Activated CD8-positive, alpha-beta T cell treated with anti-CD3 and anti-CD28 coated beads for 36 hours (primary cell): ENCODE data around the gene TXNRD3. TPM values are rescaled to one million over a fixed set of nuclear protein-coding genes. Genes with fewer than 3 reads are reported as not detected.

Source experiments
- ATAC-seq: fragments of 200-7000 bp; cut with Tn5 transposase; one replicate; pipeline ENCODE4 v1.10.0; 2021; ENCODE audit warnings: mild to moderate bottlenecking, moderate library complexity
- CTCF ChIA-PET: fragments of 350-600 bp; sonication (Branson Sonifier 250); formaldehyde crosslinking; loops from one replicate; lab custom pipeline; 2021; ENCODE audit warnings: antibody characterized with exemption; lab: Charles Lee
- POLR2A ChIA-PET: fragments of 350-600 bp; sonication (Branson Sonifier 250); formaldehyde crosslinking; loops from one replicate; lab custom pipeline; 2021; ENCODE audit warnings: antibody characterized with exemption; lab: Charles Lee
- DNase-seq: peaks from one replicate; pipeline ENCODE4 v3.0.0-alpha.2; 2020
- H3K27ac Mint-ChIP-seq: one replicate; pipeline ENCODE4 v1.8.0; 2021; ENCODE audit warnings: mild to moderate bottlenecking, mixed read lengths
- H3K27me3 Mint-ChIP-seq: one replicate; pipeline ENCODE4 v1.8.0; 2021; ENCODE audit warnings: mixed read lengths
- H3K36me3 Mint-ChIP-seq: one replicate; pipeline ENCODE4 v1.8.0; 2021; ENCODE audit warnings: low read depth, mixed read lengths
- H3K4me1 Mint-ChIP-seq: one replicate; pipeline ENCODE4 v1.8.0; 2021; ENCODE audit warnings: low read depth, mixed read lengths
- H3K4me3 Mint-ChIP-seq: one replicate; pipeline ENCODE4 v1.8.0; 2021; ENCODE audit warnings: mild to moderate bottlenecking, moderate library complexity, mixed read lengths
- H3K9me3 Mint-ChIP-seq: one replicate; pipeline ENCODE4 v1.8.0; 2021; ENCODE audit warnings: mixed read lengths
- CTCF ChIP-seq: fragments of 200-600 bp; IDR thresholded peaks from one replicate; pipeline ENCODE4 v1.8.0; 2022; ENCODE audit warnings: antibody characterized with exemption, mild to moderate bottlenecking
- intact Hi-C: fragments of 100-400 bp; cut with micrococcal nuclease; formaldehyde crosslinking; loops from one replicate; pipeline ENCODE4 v1.10.0; 2022
- total RNA-seq, 2 experiments: library from RNA; stranded (reverse); gene quantifications; one replicate each; pipeline ENCODE4 v1.2.3, GENCODE V29; 2021

The TXNRD3 gene
- total RNA-seq, 2 experiments from 2014 or later: 4.5 to 5.0 TPM

DNA sequence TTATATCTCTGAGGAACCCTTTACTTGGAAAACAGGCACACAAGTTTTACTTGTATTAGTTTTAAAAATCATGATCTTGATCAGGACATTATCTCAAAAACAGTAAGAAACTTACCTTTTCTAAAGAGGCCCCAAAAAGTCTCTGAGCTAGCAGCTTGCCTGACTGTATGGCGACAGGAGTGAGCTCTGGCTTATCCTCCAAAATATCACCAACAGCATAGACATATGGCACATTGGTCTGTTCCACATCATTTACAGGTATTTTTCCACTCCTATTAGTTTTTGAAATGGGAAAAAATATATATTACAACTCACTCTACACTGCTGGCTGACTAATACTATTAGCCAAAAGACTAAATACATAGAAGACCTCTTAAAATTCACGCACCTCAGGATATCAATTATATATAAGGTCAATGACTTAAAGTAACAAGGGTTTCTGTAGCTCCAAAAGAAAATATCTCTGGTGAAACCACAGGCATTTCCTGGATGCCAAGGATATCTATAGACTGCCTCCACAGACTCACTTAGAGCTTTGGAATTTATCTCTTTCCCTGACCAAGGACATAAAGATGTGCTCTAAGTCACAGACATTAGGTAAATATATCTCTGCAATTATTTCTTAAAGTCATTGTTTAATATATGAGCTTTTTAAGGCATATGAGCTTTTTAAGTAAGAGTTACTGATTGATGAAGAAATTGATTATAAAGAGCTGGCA, 33.1 kb downstream of the TXNRD3 start:
- TF ChIP-seq CTCF: no peak
- Mint-ChIP-seq H3K27ac (no peak overlapping the region), H3K9me3 (no peaks in the 10 kb centered on the region), H3K4me1 (peaks cover 3% of the 10 kb centered on the region), H3K27me3 (no peaks in the 10 kb centered on the region), H3K36me3 (peaks cover 10% of the 10 kb centered on the region), H3K4me3 (no peak overlapping the region)
- POLR2A ChIA-PET: no interaction called here
- ATAC-seq: no peak
- CTCF ChIA-PET: interaction anchor here (1.0 kb wide), 1 partner anchor 99 kb away, joined by 3 read pairs; no protein-coding TSS in a partner anchor
- DNase-seq: no peak
- intact Hi-C loops: no loop called here

DNA sequence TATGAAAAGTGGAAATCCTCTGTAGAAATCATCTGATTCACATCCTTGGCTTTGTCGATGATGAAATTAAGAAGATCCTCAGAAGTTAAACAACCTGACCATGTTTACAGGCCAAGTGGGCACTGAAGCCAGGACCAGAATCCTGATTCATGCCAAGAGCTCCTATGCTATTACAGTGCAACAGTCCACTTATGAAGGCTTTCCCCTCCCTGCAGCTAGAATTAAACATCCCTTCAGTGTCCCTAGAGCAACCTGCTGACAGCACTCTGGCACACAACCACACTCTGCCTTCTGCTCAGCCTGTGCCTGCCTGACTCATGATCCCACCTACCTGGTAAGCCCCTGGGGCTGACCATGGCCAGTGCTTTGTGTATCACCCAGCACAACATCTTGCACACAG, 33.8 kb downstream of the TXNRD3 start:
- H3K36me3 Mint-ChIP-seq: peaks cover 10% of the 10 kb centered on the region
- H3K9me3 Mint-ChIP-seq: no peaks in the 10 kb centered on the region
- H3K4me3 Mint-ChIP-seq: no peak overlapping the region
- H3K4me1 Mint-ChIP-seq: peaks cover 3% of the 10 kb centered on the region
- no peak for TF ChIP-seq CTCF
- CTCF ChIA-PET: interaction anchor here (1.0 kb wide), 1 partner anchor 98 kb away, joined by 3 read pairs; no protein-coding TSS in a partner anchor
- POLR2A ChIA-PET: no interaction called here
- ATAC-seq (no peak), DNase-seq (no peak)
- no peak overlapping the region for H3K27ac Mint-ChIP-seq
- no peaks in the 10 kb centered on the region for H3K27me3 Mint-ChIP-seq
- intact Hi-C loops: no loop called here

- Mint-ChIP-seq H3K27me3 (no peaks in the 10 kb centered on the region), H3K4me1 (peaks cover 3% of the 10 kb centered on the region), H3K36me3 (peaks cover 10% of the 10 kb centered on the region), H3K9me3 (no peaks in the 10 kb centered on the region), H3K4me3 (no peak overlapping the region), H3K27ac (no peak overlapping the region)
- DNase-seq: no peak
- ATAC-seq: no peak
- CTCF ChIA-PET: no interaction called here
- no peak for TF ChIP-seq CTCF
- intact Hi-C loops: no loop called here
- POLR2A ChIA-PET: no interaction called here
These were observed 34.2 kb downstream of the TXNRD3 start for GRCh38 chr3:126620738-126621137.

GRCh38 chr3:126618760-126619159, 36.2 kb downstream of the TXNRD3 start:
- Mint-ChIP-seq H3K4me3 (no peak overlapping the region), H3K9me3 (no peaks in the 10 kb centered on the region), H3K4me1 (peaks cover 4% of the 10 kb centered on the region), H3K27me3 (no peaks in the 10 kb centered on the region), H3K36me3 (peaks cover 8% of the 10 kb centered on the region), H3K27ac (no peak overlapping the region)
- DNase-seq (no peak), ATAC-seq (no peak)
- ChIA-PET POLR2A (no interaction called here), CTCF (no interaction called here)
- intact Hi-C loops: no loop called here
- no peak for TF ChIP-seq CTCF

DNA sequence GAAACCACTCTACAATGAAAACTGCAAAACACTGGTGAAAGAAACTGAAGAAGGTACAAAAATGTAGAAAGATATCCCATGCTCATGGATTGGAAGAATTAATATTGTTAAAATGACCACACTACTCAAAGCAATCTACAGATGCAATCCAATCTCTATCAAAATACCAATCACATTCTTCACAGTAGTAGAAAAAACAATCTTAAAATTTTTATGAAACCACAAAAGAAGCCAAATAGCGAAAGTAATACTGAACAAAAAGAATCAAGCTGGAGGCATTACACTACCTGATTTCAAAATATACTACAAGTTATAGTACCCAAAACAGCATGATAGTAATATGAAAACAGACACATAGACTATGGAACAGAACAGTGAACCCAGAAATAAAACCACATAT, 36.9 kb downstream of the TXNRD3 start:
- Mint-ChIP-seq H3K27me3 (no peaks in the 10 kb centered on the region), H3K4me3 (no peak overlapping the region), H3K27ac (no peak overlapping the region), H3K9me3 (no peaks in the 10 kb centered on the region), H3K4me1 (peaks cover 10% of the 10 kb centered on the region), H3K36me3 (peaks cover 9% of the 10 kb centered on the region)
- no peak for TF ChIP-seq CTCF
- intact Hi-C loops: no loop called here
- DNase-seq (no peak), ATAC-seq (no peak)
- ChIA-PET CTCF (interaction anchor here (0.6 kb wide), 1 partner anchor 13 kb away, joined by 3 read pairs; no protein-coding TSS in a partner anchor), POLR2A (no interaction called here)
